Gastrocnemius medialis (tissue), 4 donors: ENCODE data around the gene AHNAK2.

Experiments
- POLR2A ChIP-seq, 2 donors: fragments of 450-650 bp; IDR thresholded peaks; one replicate each; pipeline ENCODE4 v1.6.1; 2017; ENCODE audit warnings: antibody characterized with exemption in 2 of 2, mild to moderate bottlenecking in 2 of 2, moderate library complexity in 2 of 2
- TF ChIP-seq, protein P1 (sequence below), 5 experiments: fragments of 450-650 bp in 3 of 5; fragments of 200-600 bp in 2 of 5; sonication (generic) in 2 of 5; IDR thresholded peaks in 4 of 5; conservative IDR thresholded peaks in 1 of 5; 1 replicate in 4 of 5; 2 replicates in 1 of 5; pipeline ENCODE4 v1.5.1; 2016 to 2019; ENCODE audit warnings: antibody characterized with exemption in 5 of 5, mild to moderate bottlenecking in 3 of 5, moderate library complexity in 3 of 5

DNA sequence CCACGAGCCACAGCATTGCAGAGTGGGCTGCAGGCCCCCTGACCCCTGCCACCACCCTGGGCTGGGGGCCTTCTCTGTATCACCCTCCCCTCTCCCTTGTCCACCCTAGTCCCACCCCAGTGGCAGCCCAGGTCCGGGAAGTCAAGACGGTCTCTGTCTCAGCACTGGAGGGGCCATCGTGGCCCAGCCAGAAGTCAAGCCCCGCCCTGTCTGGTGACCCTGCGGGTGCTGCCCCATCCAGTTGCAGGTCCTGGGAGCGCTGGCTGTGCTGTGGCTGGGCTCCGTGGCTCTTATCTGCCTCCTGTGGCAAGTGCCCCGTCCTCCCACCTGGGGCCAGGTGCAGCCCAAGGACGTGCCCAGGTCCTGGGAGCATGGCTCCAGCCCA lies 50.8 kb downstream of the AHNAK2 start:
- TF ChIP-seq, protein P1, sequence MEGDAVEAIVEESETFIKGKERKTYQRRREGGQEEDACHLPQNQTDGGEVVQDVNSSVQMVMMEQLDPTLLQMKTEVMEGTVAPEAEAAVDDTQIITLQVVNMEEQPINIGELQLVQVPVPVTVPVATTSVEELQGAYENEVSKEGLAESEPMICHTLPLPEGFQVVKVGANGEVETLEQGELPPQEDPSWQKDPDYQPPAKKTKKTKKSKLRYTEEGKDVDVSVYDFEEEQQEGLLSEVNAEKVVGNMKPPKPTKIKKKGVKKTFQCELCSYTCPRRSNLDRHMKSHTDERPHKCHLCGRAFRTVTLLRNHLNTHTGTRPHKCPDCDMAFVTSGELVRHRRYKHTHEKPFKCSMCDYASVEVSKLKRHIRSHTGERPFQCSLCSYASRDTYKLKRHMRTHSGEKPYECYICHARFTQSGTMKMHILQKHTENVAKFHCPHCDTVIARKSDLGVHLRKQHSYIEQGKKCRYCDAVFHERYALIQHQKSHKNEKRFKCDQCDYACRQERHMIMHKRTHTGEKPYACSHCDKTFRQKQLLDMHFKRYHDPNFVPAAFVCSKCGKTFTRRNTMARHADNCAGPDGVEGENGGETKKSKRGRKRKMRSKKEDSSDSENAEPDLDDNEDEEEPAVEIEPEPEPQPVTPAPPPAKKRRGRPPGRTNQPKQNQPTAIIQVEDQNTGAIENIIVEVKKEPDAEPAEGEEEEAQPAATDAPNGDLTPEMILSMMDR (IDR thresholded peaks at IDR 0.05 in 4 of 5, conservative IDR thresholded peaks at IDR 0.05 in 1 of 5), result no peak
- TF ChIP-seq POLR2A (IDR thresholded peaks at IDR 0.05), result no peak
